HL-60/S4 treated with retinoic acid at 250 ng/mL for 4 days and 3 days (cell line): ENCODE results near the gene FAM81B.
"Not testable (repeated sequence)": the region's sequence is repeated elsewhere in the genome, so short reads cannot be mapped to it uniquely, and the experiment has no call there.

ENCODE experiments used
- in situ Hi-C: fragments of 300-500 bp; cut with MboI; formaldehyde crosslinking; loops from 2 replicates; pipeline ENCODE4 v1.7.0; 2022; ENCODE audit warnings: low sequenced_read_pairs

FAM81B gene, protein sequence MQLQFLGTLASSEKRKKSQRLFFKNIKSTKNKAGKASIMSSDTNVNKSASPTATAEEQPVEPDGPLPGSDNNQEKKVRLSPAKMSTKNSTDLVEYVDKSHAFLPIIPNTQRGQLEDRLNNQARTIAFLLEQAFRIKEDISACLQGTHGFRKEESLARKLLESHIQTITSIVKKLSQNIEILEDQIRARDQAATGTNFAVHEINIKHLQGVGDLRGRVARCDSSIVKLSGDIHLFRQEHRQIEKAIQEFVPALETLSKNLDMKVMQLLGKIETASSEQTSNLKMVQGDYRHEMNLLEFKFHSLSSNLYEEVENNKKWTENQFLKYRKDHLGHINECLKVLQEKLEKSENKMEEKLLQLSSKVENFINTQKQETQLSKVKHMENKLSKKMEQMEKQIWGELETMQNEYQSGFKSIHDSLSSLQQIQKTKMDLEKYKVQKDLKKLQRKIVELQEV

DNA sequence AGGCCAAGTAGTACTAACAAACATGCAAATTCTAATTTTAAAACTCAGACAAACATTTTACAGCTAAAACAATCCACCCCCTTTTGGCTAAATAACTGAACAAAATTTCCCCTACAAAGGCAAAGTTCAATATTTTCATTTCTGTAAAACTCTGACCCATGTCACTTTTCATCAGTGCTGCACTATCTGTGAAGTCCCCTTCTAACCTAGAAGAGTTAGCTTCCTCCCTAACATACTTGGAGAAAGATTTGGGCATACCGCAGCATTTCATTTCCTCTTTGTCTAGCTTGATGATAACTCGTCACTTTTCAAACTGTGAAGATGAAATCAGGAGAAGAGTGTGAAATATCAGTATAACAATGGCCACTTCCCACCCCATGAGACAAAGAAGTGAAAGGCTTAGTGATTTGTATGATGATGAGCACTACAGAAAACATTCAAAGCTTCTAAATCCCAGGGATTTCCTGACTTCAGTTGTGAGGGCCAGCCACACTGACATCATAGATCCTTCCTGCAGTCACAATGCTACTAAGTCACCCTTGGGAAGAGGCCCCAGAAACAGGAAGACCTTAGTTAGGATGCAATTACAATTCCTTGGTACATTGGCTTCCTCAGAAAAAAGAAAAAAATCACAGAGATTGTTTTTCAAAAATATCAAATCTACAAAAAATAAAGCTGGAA is at the start of gene FAM81B:
FAM81B (plus strand) TSS at position 555 of the 681 bp plus-strand sequence; CDS start at position 579, 24 bp downstream.
- in situ Hi-C loops = no loop called here

DNA sequence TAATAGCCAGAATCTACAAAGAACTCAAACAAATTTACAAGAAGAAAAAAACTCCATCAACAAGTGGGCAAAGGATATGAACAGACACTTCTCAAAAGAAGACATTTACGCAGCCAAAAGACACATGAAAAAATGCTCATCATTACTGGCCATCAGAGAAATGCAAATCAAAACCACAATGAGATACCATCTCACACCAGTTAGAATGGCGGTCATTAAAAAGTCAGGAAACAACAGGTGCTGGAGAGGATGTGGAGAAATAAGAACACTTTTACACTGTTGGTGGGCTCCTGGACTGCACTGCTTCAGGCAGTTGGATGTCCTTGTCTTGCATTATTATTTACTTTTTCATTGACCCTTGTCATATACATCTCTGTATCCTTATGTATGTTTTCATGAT is 49.7 kb upstream of the FAM81B start:
- in situ Hi-C loops = not testable (repeated sequence)

DNA sequence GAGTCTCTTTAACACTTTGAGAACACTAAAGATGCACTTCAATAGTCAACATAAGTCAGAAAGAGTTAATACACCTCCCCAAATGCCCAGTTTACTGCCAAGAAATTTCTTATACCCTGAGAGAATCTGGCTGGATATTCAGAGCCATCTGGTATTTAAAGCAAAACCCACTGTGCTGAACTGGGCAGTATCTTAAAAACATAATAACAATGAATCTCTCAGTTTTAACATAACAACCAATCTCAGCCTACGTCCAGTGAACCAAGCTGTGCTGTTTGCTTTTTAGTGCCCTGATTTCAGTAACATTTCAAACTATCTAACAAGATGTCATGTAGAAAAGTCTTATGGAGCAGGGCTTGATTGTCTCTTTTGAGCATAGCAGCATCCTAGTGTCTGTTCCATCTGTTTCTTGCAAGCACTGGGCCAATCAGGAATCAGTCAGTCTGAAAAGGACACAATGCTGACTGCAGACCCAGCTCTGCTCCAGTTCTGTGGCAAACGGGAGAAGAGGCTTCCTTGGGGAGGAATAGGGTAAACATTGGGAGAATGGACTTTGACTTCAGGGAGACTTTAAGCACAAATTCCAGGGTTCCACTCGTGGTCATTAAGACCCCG is 43.6 kb upstream of the FAM81B start:
- in situ Hi-C loops = no loop called here

DNA sequence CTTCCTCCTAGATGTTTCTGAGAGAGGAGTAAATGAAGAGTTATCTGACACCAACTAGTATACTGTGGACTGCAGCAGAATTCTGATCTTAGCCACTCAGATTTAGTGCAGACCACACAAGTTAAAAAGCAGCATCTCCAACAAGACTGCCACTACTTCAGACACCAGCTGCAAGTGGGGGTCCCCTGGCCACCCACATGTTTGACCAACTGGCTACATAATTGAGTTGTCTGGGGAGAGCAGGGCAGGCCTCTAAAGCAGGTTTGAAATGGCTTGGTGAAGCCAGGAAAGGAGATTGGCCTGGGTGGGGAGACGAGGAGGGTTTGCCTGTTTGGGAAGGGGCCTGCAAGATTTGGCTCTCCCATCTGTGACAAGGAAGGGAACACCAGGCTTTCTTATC is 40.5 kb upstream of the FAM81B start:
- in situ Hi-C loops = no loop called here

DNA sequence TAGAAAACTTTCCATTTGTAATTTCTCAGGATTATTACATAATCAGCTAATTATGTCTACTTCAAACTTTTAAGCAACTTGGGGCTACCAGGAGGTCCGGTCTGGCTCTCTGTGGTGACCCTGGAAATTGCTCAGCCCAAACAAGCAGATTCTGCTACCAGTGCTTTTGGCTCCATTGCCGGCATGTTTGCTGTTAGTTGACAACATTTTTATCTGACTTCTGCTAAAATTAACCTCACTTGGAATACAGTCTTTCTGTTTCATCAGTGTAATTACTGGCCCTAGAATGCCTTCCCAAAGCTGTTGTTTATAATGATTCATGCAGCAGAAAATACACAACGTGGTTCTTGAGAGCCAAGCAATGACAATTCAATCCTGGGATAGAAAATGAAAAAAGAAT is 38.5 kb upstream of the FAM81B start:
- in situ Hi-C loops = no loop called here

DNA sequence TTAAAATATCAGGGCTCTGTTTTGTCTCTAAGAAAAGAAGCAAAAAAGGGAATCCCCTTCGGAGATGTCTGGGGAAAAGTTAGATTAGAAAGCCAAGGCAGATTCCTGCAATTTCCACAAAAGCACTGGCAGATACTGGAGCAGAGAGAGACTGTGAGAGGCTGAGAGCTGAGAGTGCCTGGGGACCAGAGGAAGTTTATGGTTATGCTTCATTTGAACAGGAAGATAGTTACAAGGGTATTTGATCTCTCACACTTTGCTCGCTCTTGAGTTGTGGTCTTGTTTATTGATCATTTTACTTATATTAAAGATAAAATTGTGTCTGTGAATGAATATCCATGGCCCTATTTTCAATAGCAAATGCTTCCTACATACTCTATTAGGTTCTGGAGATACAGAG is 32.8 kb upstream of the FAM81B start:
- in situ Hi-C loops = no loop called here

DNA sequence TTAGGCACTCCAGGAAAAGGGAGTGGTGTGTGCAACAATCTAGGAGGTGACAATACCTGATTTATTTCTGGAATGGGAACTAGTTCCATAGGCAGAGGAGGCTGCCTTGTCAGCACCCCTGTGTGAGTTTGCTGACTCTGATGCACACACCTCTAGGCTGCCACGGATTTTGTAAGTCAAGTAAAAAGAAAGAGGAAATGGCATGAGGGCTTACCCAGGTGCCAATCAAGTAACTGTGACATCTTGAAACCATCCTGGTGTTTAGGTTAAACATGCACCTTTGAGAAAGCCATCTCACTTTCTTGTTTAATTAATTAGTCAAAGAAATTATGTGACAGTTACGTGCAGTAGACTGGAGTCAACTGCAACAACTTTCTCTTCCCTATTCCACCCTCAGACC is 32.3 kb upstream of the FAM81B start:
- in situ Hi-C loops = no loop called here

DNA sequence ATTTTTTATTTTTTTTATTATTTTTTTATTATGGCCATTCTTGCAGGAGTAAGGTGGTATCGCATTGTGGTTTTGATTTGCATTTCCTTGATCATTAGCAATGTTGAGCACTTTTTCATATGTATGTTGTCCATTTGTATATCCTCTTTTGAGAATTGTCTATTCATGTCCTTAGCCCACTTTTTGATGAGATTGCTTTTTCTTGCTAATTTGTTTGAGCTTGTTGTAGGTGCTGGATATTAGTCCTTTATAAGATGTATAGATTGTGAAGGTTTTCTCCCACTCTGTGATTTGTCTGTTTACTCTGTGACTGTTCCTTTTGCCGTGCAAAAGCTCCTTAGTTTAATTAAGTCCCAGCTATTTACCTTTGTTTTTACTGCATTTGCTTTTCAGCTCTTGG is 30.5 kb upstream of the FAM81B start:
- in situ Hi-C loops = not testable (repeated sequence)

DNA sequence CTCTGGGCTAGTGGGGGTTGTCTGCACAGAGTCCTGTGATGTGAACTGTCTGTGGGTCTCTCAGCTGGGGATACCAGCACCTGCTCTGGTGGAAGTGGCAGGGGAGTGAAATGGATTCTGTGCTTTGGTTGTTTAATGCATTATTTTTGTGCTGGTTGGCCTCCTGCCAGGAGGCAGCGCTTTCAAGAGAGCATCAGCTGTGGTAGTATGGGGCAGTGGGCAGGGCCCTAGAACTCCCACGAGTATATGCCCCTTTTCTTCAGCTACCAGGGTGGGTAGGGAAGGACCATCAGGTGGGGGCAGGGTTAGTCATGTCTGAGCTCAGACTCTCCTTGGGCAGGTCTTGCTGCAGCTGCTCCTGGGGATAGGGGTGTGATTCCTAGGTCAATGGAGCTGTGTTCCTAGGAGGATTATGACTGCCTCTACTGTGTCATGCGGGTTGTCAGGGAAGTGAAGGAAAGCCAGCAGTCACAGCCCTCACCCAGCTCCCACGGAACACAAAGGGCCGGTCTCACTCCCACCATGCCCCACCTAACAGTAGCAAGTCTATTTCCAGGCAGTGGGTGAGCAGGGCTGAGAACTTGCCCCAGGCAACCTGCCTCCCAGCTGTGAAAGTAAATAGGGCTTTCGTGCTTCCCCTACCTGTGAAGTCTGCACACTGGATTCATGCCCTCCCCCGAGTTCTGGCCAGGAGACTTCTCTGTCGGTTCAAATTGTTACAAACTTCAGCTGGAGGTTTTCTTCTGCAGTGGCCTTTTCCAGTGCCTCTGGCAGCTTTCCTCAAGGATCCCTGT is 25.7 kb upstream of the FAM81B start:
- in situ Hi-C loops = no loop called here

DNA sequence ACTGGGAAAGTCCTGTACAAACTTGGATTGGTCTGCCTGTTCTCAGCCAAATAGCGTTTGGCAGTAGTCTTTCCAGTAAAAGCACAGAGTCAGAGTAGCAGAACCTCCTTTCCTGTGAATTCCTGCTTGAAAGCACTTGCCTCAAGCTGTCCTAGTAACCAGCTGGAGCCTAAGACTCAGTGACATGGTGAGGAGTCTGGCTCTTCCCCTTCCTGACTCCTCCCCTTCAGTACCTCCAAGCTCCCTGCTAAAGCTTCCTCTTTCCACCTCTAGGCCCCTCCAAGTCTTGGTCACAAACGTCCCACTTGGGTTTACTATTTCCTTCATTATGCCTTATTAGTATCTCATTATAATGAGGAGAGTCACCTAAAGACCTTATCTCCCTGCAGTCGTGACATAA is 21.4 kb upstream of the FAM81B start:
- in situ Hi-C loops = no loop called here

DNA sequence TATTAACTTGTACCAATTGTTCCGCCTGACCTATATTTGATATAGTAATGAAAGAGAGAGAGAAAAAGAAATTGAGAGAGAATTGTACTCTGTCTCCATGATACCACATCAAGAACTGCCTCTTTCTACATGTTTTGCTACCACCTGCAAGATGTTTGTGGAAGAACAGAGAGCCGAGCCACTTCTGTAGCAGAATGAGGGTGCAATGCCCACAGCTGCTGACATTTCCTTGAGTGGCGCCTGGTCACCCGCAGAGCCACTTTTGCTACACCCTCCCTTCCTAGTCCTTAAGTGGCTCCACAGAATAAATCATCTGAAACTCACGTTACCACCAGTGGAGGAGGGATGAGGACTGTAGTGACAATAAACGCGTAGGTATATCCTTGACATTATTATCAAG is 17.1 kb upstream of the FAM81B start:
- in situ Hi-C loops = no loop called here

DNA sequence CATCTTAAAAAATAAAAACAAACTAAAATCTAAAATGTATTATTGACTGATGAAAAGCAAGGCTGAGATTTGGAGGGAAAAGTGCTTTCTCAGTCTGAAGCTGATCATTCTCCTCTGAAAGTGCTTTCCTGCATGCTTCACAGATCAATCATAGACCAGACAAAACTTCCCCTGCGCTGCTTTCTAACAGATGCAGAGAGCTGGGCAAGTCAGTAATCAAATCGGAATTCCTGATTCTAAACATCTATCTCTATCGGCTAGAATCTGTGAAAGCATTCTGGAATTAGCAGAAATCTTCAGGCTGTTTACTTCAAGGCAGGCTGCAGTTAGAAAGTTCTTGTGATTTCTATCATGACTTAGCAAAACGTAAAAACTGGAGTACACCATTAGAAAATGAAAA is 15.6 kb upstream of the FAM81B start:
- in situ Hi-C loops = no loop called here

DNA sequence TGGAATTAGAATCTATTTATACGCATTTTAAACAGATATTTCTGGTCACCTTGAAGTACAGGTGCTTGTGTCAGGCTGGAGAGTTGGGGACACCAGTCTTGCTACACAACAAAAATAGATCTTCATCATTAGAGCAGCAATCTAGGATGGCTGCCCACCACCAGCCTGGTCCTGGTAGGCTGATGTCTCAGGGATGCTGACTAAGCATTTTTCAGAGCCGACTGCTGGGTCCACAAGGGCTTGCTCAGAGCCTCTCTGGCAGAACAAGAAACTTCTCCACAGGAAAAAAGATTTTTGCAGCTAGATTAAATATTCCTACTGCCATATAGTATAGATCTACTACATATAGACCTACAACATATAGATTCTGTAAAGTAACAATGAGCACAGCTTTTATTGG is 12.0 kb upstream of the FAM81B start:
- in situ Hi-C loops = no loop called here

DNA sequence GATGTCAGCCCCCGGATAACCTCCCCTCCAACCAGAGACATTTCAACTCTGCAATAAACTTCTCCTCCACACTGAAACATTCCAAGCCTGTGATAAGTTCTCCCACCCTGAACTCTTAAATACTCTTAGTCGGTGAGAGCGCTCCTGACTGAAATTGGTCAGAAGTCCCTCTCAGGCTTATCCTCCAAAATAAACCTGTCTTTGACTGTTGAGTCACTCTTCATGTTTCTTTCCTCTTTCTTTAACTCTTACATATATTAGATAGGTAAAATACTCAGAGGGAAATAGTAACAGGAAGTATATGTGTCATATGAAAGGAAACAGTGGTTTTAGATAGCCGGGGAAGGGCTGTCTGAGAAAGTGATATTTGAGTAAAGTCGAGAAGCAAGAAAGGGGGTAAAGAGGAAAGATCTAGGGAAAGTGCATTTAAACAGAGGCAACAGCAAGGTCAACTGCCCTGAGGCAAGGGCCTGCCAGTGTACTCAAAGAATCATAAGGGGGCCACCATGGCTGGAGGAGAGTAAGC is 11.0 kb upstream of the FAM81B start:
- in situ Hi-C loops = no loop called here

DNA sequence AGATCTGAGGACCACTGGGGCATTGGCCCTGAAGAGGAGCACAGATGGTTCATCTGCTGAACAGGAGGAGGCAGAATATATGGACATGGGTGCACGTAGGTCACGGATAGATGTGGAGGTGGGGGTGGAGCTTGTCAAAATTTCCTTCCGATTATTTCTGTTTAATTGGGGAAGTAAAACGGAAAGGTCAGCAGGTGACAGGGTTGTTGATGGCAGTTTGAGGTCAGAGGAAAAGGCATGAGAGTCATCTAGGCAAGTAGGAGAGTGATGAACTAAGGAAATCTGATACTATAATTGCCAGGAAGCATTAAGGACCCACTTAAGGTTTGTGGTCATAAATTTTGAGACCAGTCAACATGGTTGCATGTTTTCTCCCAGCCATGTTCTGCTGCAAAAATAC is 8.4 kb upstream of the FAM81B start:
- in situ Hi-C loops = no loop called here

DNA sequence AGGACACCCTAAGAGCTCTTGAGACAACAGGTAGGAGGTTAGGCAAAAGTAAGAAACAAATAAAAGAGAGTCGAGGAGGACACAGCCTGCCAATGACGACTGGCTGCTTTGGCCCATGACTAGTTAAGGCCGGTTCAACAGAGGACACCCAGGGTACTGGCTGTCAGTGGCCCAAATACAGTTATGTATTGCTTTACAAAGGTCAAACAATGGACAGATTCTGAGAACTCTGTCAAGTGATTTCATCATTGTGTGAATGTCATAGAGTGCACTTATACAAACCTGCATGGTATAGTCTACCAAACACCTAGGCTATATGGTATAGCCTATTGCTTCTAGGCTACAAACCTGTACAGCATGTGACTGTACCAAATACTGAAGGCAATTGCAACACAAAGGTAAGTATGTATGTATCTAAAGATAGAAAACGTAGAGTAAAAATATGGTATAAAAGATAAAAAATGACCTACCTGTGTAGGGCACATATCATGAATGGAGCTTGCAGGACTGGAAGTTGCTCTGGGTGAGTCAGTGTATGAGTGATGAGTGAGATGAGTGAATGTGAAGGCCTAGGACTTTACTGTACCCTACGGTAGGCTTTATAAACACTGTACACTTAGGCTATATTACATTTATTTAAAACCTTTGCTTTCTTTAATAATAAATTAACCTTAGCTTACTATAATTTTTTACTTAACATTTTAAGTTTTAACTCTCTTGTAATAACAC is 6.5 kb upstream of the FAM81B start:
- in situ Hi-C loops = no loop called here

DNA sequence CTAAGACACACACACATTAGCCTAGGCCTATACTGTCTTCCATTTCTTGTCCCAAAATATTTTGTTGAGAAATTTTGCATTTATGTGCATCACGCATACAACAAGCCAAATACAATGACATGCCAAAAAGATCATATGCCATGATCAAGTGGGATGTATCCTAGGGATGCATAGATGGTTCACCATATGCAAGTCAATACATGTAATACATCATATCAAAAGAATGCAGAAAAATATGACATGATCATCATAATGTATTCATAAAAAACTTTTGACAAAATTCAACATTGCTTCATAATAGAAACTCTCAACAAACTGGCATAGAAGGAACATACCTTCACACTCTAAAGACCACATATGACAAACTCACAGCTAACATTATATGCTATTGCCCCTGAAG is 5.8 kb upstream of the FAM81B start:
- in situ Hi-C loops = no loop called here

DNA sequence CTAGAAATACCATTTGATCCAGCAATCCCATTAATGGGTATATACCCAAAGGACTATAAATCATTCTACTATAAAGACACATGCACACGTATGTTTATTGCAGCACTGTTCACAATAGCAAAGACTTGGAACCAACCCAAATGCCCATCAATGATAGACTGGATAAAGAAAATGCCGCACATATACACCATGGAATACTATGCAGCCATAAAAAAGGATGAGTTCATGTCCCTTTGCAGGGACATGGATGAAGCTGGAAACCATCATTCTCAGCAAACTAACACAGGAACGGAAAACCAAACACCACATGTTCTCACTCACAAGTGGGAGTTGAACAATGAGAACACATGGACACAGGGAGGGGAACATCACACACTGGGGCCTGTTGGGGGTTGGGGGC is 799 bp downstream of the FAM81B start:
- in situ Hi-C loops = not testable (repeated sequence)

DNA sequence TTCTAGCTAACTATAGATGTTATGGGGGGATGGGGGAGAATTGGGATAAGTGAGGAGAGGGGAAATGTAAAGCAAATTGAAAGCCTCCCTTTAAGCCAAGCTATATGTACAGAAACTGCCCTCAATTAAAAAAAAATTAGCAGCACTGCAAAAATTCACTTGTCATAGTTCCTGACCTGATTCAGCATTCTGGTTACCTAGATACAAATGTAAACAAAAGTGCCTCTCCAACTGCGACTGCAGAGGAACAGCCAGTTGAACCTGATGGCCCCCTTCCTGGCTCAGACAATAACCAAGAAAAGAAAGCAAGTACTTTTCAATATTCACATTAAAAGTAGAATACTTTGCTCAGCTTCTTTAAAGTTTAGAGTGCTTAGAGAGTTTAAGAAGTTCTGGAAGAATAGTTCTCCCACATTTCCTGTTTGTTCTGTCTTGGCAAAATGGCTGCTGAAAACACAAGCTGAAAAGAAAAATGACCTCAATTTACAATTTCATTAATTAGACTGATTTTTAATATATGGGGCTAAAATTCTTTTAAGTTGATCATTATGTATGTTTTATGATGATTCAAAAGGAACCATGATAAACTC is 1.5 kb downstream of the FAM81B start:
- in situ Hi-C loops = no loop called here

DNA sequence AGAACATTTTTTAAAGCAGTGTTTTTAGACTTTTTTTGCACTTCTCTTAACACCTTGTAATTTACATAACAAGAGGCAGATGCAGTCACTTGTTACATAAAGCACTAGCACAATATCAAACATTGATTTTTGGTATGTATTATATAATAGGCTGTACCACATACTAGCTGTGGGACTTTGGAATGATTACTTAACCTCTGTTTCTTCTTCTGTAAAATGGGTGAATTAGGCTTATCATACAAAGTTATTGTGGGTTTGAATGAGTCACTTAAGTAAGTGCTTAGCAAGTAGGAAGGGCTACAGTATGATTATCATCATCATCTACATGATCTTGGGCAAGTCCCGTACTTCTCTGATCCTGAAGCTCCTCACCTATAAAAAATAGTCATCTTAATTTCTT is 2.1 kb downstream of the FAM81B start:
- in situ Hi-C loops = no loop called here
